HG03460 (cell line): ENCODE data around the gene MADCAM1.

Experiments
- ATAC-seq: cut with Tn5 transposase; IDR thresholded peaks from one replicate; pipeline ENCODE4 v1.9.1; 2021; ENCODE audit not compliant: unreplicated experiment

MADCAM1 gene

GRCh38 chr19:547836-548720 lies 51.8 kb downstream of the MADCAM1 start:
- ATAC-seq = no peak

GRCh38 chr19:548886-549830 lies 52.9 kb downstream of the MADCAM1 start:
- no peak for ATAC-seq

- ATAC-seq = no peak
Observed at GRCh38 chr19:554817-555216, 58.5 kb downstream of the MADCAM1 start.
